ENCODE measurements around the gene ATP5MC2.
A peak's percentile ranks its signal among the peaks of the same experiment; 100 is the strongest.

Gene ATP5MC2

DNA sequence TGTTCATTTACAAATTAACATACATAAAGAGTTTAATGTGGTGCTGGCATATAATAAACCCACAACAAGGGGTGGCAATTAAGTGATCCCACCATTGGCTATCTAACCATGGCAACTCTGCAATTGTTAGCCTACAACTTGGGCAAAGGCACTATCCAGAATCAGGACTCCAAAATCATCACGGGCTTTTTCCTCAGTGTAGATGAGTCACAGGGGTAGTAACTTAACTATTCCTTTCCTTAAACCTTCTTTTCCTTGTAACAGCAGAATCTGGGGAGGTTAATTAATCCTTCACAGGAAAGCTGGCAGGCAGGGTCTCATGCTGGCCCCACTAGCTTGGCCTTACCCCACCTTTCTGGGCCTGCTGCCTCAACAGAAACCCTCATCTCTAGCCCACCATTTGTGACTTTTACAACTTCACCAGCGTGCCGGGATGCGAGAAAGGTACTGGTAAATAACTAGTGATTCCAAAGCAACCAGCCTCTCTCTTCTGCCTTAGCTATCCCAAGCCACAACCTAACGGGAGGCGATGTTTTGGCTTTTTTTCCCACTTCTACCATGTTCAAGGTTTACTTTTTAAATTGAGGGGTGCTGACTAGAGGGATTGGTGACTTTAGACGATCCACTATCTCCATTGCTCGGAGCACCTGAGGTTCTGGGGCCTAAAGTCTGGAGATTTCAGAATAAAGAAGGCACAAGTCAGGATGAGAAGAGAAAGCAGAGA, 744 bp downstream of the ATP5MC2 start:
- H3K79me2 ChIP-seq (ENCODE audit: insufficient read depth, low read depth): peaks cover 51% of the 10 kb centered on the region
- peak overlapping the region; percentile 70 for H3K4me2 ChIP-seq
- H2AFZ ChIP-seq (ENCODE audit: low read depth): peak overlapping the region; percentile 45

DNA sequence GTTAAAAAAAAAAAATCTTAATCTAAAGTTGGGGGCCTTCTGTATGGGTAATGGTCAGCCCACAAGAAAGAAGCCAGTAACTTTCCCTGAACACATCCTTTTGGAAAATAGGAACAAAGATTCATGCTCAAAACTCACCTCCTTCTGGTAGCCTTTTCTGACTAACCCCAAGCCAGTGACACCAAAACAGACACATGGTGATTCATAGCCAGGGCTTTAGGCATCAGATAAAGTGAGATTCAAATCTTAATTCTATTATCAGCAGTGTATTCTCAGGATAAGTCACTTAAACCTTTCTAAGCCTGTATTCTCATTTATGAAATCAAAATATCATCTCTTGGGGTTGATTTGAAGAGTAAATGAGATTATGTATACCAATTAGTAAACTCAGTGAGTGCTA, 4.9 kb downstream of the ATP5MC2 start:
- H3K36me3 ChIP-seq (ENCODE audit: insufficient read depth): peaks cover 33% of the 10 kb centered on the region; the same call in 1 of the 2 replicates
- TF ChIP-seq, protein P1, sequence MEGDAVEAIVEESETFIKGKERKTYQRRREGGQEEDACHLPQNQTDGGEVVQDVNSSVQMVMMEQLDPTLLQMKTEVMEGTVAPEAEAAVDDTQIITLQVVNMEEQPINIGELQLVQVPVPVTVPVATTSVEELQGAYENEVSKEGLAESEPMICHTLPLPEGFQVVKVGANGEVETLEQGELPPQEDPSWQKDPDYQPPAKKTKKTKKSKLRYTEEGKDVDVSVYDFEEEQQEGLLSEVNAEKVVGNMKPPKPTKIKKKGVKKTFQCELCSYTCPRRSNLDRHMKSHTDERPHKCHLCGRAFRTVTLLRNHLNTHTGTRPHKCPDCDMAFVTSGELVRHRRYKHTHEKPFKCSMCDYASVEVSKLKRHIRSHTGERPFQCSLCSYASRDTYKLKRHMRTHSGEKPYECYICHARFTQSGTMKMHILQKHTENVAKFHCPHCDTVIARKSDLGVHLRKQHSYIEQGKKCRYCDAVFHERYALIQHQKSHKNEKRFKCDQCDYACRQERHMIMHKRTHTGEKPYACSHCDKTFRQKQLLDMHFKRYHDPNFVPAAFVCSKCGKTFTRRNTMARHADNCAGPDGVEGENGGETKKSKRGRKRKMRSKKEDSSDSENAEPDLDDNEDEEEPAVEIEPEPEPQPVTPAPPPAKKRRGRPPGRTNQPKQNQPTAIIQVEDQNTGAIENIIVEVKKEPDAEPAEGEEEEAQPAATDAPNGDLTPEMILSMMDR (conservative IDR thresholded peaks at IDR 0.05; ENCODE audit: low read depth, low read length): no peak
- no peaks in the 10 kb centered on the region for H3K27me3 ChIP-seq (ENCODE audit: insufficient read depth, low read depth)
- H3K4me2 ChIP-seq: peak overlapping the region; percentile 50
- H2AFZ ChIP-seq (ENCODE audit: low read depth): no peak overlapping the region
- H3K79me2 ChIP-seq (ENCODE audit: insufficient read depth, low read depth): peaks cover 67% of the 10 kb centered on the region
- H3K4me1 ChIP-seq (ENCODE audit: low read depth, poor library complexity, severe bottlenecking): peaks cover 87% of the 10 kb centered on the region
- no peak overlapping the region for H3K9ac ChIP-seq
- H4K20me1 ChIP-seq (ENCODE audit: insufficient read depth): no peaks in the 10 kb centered on the region
- H3K4me3 ChIP-seq (IDR thresholded peaks at IDR 0.05; ENCODE audit: insufficient read depth, low read depth, low read length): no peak overlapping the region
- H3K27ac ChIP-seq: peak overlapping the region; percentile 69; the same call in 1 of the 2 replicates

More for the DNA sequence above, 744 bp downstream of the ATP5MC2 start:
- Histone ChIP-seq H3K4me1 (ENCODE audit: low read depth, poor library complexity, severe bottlenecking) (peaks cover 55% of the 10 kb centered on the region), H3K9ac (peak overlapping the region; percentile 83), H3K36me3 (ENCODE audit: insufficient read depth) (peaks cover 17% of the 10 kb centered on the region; the same call in 1 of the 2 replicates), H4K20me1 (ENCODE audit: insufficient read depth) (no peaks in the 10 kb centered on the region), H3K27ac (peak overlapping the region; percentile 68), H3K4me3 (IDR thresholded peaks at IDR 0.05; ENCODE audit: insufficient read depth, low read depth, low read length) (peak overlapping the region; percentile 97), H3K27me3 (ENCODE audit: insufficient read depth, low read depth) (peaks cover 20% of the 10 kb centered on the region)
- TF ChIP-seq, protein P1 (conservative IDR thresholded peaks at IDR 0.05; ENCODE audit: low read depth, low read length): no peak

GRCh38 chr12:53670308-53670707, 5.6 kb downstream of the ATP5MC2 start:
- no peak overlapping the region; the same call in 1 of the 2 replicates for H3K9ac ChIP-seq
- H3K27me3 ChIP-seq (ENCODE audit: insufficient read depth, low read depth): no peaks in the 10 kb centered on the region
- H3K4me2 ChIP-seq: peak overlapping the region; percentile 50
- H3K36me3 ChIP-seq (ENCODE audit: insufficient read depth): peaks cover 35% of the 10 kb centered on the region; the same call in 1 of the 2 replicates
- H3K4me3 ChIP-seq (IDR thresholded peaks at IDR 0.05; ENCODE audit: insufficient read depth, low read depth, low read length): no peak overlapping the region
- H3K4me1 ChIP-seq (ENCODE audit: low read depth, poor library complexity, severe bottlenecking): peaks cover 87% of the 10 kb centered on the region
- H4K20me1 ChIP-seq (ENCODE audit: insufficient read depth): no peaks in the 10 kb centered on the region
- no peak overlapping the region for H2AFZ ChIP-seq (ENCODE audit: low read depth)
- H3K79me2 ChIP-seq (ENCODE audit: insufficient read depth, low read depth): peaks cover 63% of the 10 kb centered on the region
- TF ChIP-seq, protein P1 (conservative IDR thresholded peaks at IDR 0.05; ENCODE audit: low read depth, low read length): no peak
- H3K27ac ChIP-seq: peak overlapping the region; percentile 69

DNA sequence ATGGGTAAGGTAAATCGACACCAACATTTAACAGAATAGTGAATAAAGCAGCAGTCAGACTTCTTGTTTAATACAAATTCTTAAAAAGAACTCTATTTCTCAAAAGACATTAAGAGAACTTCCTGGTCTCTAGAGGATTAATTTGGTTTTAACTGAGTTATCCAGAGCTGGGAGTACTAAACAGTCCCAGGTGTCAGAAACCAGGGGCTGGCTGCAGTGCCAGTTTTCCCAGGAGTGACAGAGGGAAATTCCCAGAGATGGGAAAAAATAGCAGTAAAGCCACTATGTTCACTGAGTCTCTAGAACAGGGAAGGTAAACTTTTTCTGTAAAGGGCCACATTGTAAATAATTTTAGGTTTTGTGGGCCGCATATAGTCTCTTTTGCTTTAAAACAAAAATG, 8.8 kb downstream of the ATP5MC2 start:
- Histone ChIP-seq H2AFZ (ENCODE audit: low read depth) (no peak overlapping the region), H3K4me2 (peak overlapping the region; percentile 2; the same call in 1 of the 2 replicates), H3K27ac (peak overlapping the region; percentile 2; the same call in 1 of the 2 replicates), H3K4me1 (ENCODE audit: low read depth, poor library complexity, severe bottlenecking) (peaks cover 58% of the 10 kb centered on the region), H3K36me3 (ENCODE audit: insufficient read depth) (peaks cover 39% of the 10 kb centered on the region; the same call in 1 of the 2 replicates), H3K4me3 (IDR thresholded peaks at IDR 0.05; ENCODE audit: insufficient read depth, low read depth, low read length) (no peak overlapping the region), H3K27me3 (ENCODE audit: insufficient read depth, low read depth) (no peaks in the 10 kb centered on the region), H3K9ac (no peak overlapping the region), H3K79me2 (ENCODE audit: insufficient read depth, low read depth) (peaks cover 31% of the 10 kb centered on the region; the same call in 1 of the 2 replicates), H4K20me1 (ENCODE audit: insufficient read depth) (no peaks in the 10 kb centered on the region)
- TF ChIP-seq, protein P1 (conservative IDR thresholded peaks at IDR 0.05; ENCODE audit: low read depth, low read length): no peak

All from KMS-11 (cell line).